K562 (cell line): ENCODE results near the gene PIK3AP1. TPM values are rescaled to one million over a fixed set of nuclear protein-coding genes. Genes with fewer than 3 reads are reported as not detected.

Experiments used
- ATAC-seq: fragments of 200-7000 bp; cut with Tn5 transposase; 3 replicates; pipeline ENCODE4 v1.9.1; 2020; ENCODE audit warnings: moderate library complexity
- BruUV-seq: library from RNA; stranded (reverse); fragments of 400-500 nt; replicated peaks from 2 replicates; lab custom pipeline; 2021; lab: Mats Ljungman, UMichigan
- CTCF ChIA-PET: fragments of 300-600 bp; formaldehyde crosslinking; extraction: SDS; loops from one replicate; lab custom pipeline; 2021; ENCODE audit warnings: low intra/inter-chr PET ratio; lab: Yijun Ruan, JAX
- POLR2A ChIA-PET: fragments of 300-600, 350-650 bp; sonication (Branson Sonifier 250); formaldehyde crosslinking; extraction: SDS; loops from one replicate; lab custom pipeline; 2021; ENCODE audit warnings: antibody characterized with exemption, inconsistent platforms; lab: Yijun Ruan, JAX
- DNase-seq, 4 experiments: peaks; one replicate each; pipeline versions ENCODE4 v3.0.0 to v3.0.0-alpha.2; 2011 to 2018; ENCODE audit warnings: low spot score in 3 of 4, mixed read lengths in 3 of 4; ENCODE audit errors: extremely low read depth in 1 of 4
- FAIRE-seq: peaks from 2 replicates; lab custom pipeline; 2011; peaks lifted over from hg19 to GRCh38; lab: Jason Lieb, UNC
- H2AFZ ChIP-seq: 2 replicates; pipeline ENCODE4 v1.6.0; 2011; ENCODE audit warnings: low read depth, low read length, control low read depth, inconsistent platforms
- H3K27ac ChIP-seq: fragments of 200-600 bp; 3 replicates; pipeline ENCODE4 v1.8.0; 2011; ENCODE audit warnings: low read depth, mild to moderate bottlenecking, control low read depth, inconsistent platforms, low read length, moderate library complexity, mixed read lengths; ENCODE audit errors: extremely low read depth
- H3K27me3 ChIP-seq, 2 experiments: fragments of 300-600 bp in 1 of 2; 2 replicates in 1 of 2; 3 replicates in 1 of 2; pipeline versions ENCODE4 v1.6.0 to v1.8.0; 2011; ENCODE audit warnings: inconsistent platforms in 2 of 2, low read length in 2 of 2, mild to moderate bottlenecking in 1 of 2, mixed read lengths in 1 of 2, moderate library complexity in 1 of 2; ENCODE audit not compliant: control insufficient read depth in 2 of 2, insufficient read depth in 2 of 2
- H3K36me3 ChIP-seq: fragments of 300-600 bp; 3 replicates; pipeline ENCODE4 v1.8.0; 2011; ENCODE audit warnings: mild to moderate bottlenecking, low read length, inconsistent platforms; ENCODE audit not compliant: control insufficient read depth, insufficient read depth
- H3K4me1 ChIP-seq, 2 experiments: fragments of 200-600 bp in 1 of 2; replicated peaks in 1 of 2; 2 replicates in 1 of 2; 3 replicates in 1 of 2; pipeline versions ENCODE4 v1.5.1 to v1.8.0; 2011; ENCODE audit warnings: inconsistent platforms in 2 of 2, low read length in 2 of 2, mild to moderate bottlenecking in 1 of 2, mixed read lengths in 1 of 2, moderate library complexity in 1 of 2; ENCODE audit not compliant: control insufficient read depth in 2 of 2, insufficient read depth in 2 of 2
- H3K4me2 ChIP-seq: 2 replicates; pipeline ENCODE4 v1.6.1; 2011; ENCODE audit warnings: low read length, control low read depth, inconsistent platforms, mixed read lengths; ENCODE audit not compliant: insufficient read depth
- H3K4me3 ChIP-seq: fragments of 200-600 bp; sonication (generic), shearing (Covaris generic); 2 replicates; pipeline ENCODE4 v1.5.1; 2016; ENCODE audit warnings: control low read depth, inconsistent platforms
- H3K79me2 ChIP-seq: fragments of 200-600 bp; 3 replicates; pipeline ENCODE4 v1.8.0; 2011; ENCODE audit warnings: low read length, inconsistent platforms; ENCODE audit not compliant: control insufficient read depth, insufficient read depth
- H3K9ac ChIP-seq, 2 experiments: 2 replicates each; pipeline versions ENCODE4 v1.6.0 to v1.6.1; 2011; ENCODE audit warnings: low read depth in 2 of 2, low read length in 2 of 2, control low read depth in 1 of 2, inconsistent platforms in 1 of 2, mild to moderate bottlenecking in 1 of 2, mixed read lengths in 1 of 2; ENCODE audit not compliant: insufficient read depth in 1 of 2
- H3K9me1 ChIP-seq: one replicate; pipeline ENCODE4 v1.6.0; 2011; ENCODE audit warnings: inconsistent platforms, mild to moderate bottlenecking, low read length, moderate library complexity; ENCODE audit not compliant: control insufficient read depth, insufficient read depth
- H3K9me3 ChIP-seq: replicated peaks from 2 replicates; pipeline ENCODE4 v1.5.1; 2011; ENCODE audit warnings: low read depth, low read length, inconsistent platforms; ENCODE audit not compliant: control insufficient read depth, insufficient read depth
- H4K20me1 ChIP-seq: replicated peaks from 2 replicates; pipeline ENCODE4 v1.6.1; 2011; ENCODE audit warnings: low read length, inconsistent platforms, mixed read lengths; ENCODE audit not compliant: control insufficient read depth, insufficient read depth
- CHCHD3 ChIP-seq: fragments of 250-450 bp; sonication (Bioruptor Pico); IDR thresholded peaks from 2 replicates; pipeline ENCODE4 v2.1.2; 2022; ENCODE audit warnings: mild to moderate bottlenecking
- MTA3 ChIP-seq: fragments of 450-650 bp; formaldehyde crosslinking; IDR thresholded peaks from 2 replicates; pipeline ENCODE4 v1.6.1; 2017; ENCODE audit warnings: mild to moderate bottlenecking, borderline replicate concordance
- PHB ChIP-seq: fragments of 250-450 bp; sonication (Bioruptor Pico); IDR thresholded peaks from 2 replicates; pipeline ENCODE4 v1.5.0; 2021
- POLR2B ChIP-seq: fragments of 450-650 bp; IDR thresholded peaks from 2 replicates; pipeline ENCODE4 v1.6.1; 2018; ENCODE audit warnings: low read depth; ENCODE audit not compliant: partially characterized antibody
- ZNF165 ChIP-seq: fragments of 250-450 bp; sonication (Bioruptor Pico); IDR thresholded peaks from 2 replicates; pipeline ENCODE4 v1.4.0; 2020; ENCODE audit warnings: borderline replicate concordance
- WGBS: fragments of 100-300 bp; shearing (Covaris generic); methylation state at CpG from one replicate; pipeline ENCODE4 v1.1.6; 2016; ENCODE audit warnings: low coverage, mixed read lengths; ENCODE audit not compliant: insufficient coverage; ENCODE audit errors: missing lambda C conversion rate; 5-methylcytosine and 5-hydroxymethylcytosine counted together
- in situ Hi-C: fragments of 300-500 bp; cut with MboI; formaldehyde crosslinking; loops from 4 replicates; pipeline ENCODE4 v1.15.0; 2018; ENCODE audit warnings: inconsistent platforms, mixed read lengths
- intact Hi-C: fragments of 100-400 bp; cut with micrococcal nuclease; formaldehyde crosslinking; loops from 2 replicates; pipeline ENCODE4 v1.14.2; 2022
- polyA plus RNA-seq, 8 experiments: library from polyadenylated mRNA; depleted of rRNA in 4 of 8; stranded (reverse) in 5 of 8; unstranded in 3 of 8; fragments of >200 nt; fragmentation: Nextera tagmentation in 2 of 8; fragmentation: Illumina TruSeq in 1 of 8; extraction: Ambion mirVana in 2 of 8; extraction: Trizol in 1 of 8; gene quantifications; 2 replicates each; pipeline versions ENCODE4 v1.2.1 to v1.2.3, GENCODE V29; 2011 to 2014; ENCODE audit warnings: inconsistent platforms in 1 of 8, missing spikeins in 1 of 8
- total RNA-seq, 7 experiments: library from RNA; depleted of rRNA in 6 of 7; stranded (reverse); fragments of >200 nt in 6 of 7; fragmentation: Illumina TruSeq in 2 of 7; extraction: Trizol in 2 of 7; gene quantifications; 2 replicates each; pipeline versions ENCODE4 v1.2.1 to v1.2.3, GENCODE V29; 2011 to 2021; ENCODE audit warnings: low replicate concordance in 1 of 7
- TF ChIP-seq, protein P1 (sequence below): fragments of 250-450 bp; sonication (Bioruptor Pico); IDR thresholded peaks from 2 replicates; pipeline ENCODE4 v1.5.0; 2022; ENCODE audit warnings: mild to moderate bottlenecking
- TF ChIP-seq, protein P2 (sequence below): sonication (generic); formaldehyde crosslinking; IDR thresholded peaks from 2 replicates; pipeline ENCODE4 v1.8.0; 2023; ENCODE audit warnings: mild to moderate bottlenecking, missing genetic modification reagents

PIK3AP1 gene
- total and polyA plus RNA-seq, 9 of the 15 experiments (the other 6 are each of a cell fraction or from before 2014, with no cell fraction given), result 0.20 to 2.4 (median 1.4) TPM

DNA sequence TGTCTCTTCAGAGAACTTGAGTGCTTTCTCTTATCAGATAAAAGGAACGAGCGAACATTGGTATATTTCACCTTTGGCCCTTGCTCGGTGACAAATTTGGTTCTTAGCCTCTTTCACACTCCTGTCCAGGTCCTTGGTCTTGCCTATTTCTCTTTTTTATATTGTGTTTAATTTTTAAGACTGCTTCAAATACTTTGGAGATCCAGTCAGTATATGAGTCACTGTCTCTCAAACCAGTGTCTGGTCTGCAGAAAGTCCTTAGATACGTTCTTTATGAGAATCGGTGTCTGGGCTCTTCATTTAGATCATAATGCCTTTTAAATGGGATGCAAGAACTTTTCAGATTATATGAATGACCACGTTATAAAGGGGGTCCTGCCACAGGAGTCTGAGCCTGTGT, 55.0 kb downstream of the PIK3AP1 start:
- POLR2A ChIA-PET, result no interaction called here
- CTCF ChIA-PET, result no interaction called here
- Histone ChIP-seq H3K4me1 (peaks cover 0 to 2% of the 10 kb centered on the region in 2 experiments; a peak in 2 of 5 replicates), H3K79me2 (no peaks in the 10 kb centered on the region), H3K9ac (no peak overlapping the region), H3K9me1 (no peaks in the 10 kb centered on the region), H3K36me3 (no peaks in the 10 kb centered on the region), H3K4me2 (no peak overlapping the region), H3K27me3 (no peaks in the 10 kb centered on the region), H3K9me3 (no peaks in the 10 kb centered on the region), H3K27ac (no peak overlapping the region), H2AFZ (no peak overlapping the region), H4K20me1 (no peaks in the 10 kb centered on the region), H3K4me3 (no peak overlapping the region)
- no peak for ATAC-seq
- DNase-seq, result no peak
- no peak for TF ChIP-seq PHB (CRISPR knock-in tag)
- TF ChIP-seq POLR2B, result no peak
- no peak for TF ChIP-seq ZNF165 (CRISPR knock-in tag)
- TF ChIP-seq, protein P1, sequence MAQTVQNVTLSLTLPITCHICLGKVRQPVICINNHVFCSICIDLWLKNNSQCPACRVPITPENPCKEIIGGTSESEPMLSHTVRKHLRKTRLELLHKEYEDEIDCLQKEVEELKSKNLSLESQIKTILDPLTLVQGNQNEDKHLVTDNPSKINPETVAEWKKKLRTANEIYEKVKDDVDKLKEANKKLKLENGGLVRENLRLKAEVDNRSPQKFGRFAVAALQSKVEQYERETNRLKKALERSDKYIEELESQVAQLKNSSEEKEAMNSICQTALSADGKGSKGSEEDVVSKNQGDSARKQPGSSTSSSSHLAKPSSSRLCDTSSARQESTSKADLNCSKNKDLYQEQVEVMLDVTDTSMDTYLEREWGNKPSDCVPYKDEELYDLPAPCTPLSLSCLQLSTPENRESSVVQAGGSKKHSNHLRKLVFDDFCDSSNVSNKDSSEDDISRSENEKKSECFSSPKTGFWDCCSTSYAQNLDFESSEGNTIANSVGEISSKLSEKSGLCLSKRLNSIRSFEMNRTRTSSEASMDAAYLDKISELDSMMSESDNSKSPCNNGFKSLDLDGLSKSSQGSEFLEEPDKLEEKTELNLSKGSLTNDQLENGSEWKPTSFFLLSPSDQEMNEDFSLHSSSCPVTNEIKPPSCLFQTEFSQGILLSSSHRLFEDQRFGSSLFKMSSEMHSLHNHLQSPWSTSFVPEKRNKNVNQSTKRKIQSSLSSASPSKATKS, result no peak
- TF ChIP-seq, protein P2, sequence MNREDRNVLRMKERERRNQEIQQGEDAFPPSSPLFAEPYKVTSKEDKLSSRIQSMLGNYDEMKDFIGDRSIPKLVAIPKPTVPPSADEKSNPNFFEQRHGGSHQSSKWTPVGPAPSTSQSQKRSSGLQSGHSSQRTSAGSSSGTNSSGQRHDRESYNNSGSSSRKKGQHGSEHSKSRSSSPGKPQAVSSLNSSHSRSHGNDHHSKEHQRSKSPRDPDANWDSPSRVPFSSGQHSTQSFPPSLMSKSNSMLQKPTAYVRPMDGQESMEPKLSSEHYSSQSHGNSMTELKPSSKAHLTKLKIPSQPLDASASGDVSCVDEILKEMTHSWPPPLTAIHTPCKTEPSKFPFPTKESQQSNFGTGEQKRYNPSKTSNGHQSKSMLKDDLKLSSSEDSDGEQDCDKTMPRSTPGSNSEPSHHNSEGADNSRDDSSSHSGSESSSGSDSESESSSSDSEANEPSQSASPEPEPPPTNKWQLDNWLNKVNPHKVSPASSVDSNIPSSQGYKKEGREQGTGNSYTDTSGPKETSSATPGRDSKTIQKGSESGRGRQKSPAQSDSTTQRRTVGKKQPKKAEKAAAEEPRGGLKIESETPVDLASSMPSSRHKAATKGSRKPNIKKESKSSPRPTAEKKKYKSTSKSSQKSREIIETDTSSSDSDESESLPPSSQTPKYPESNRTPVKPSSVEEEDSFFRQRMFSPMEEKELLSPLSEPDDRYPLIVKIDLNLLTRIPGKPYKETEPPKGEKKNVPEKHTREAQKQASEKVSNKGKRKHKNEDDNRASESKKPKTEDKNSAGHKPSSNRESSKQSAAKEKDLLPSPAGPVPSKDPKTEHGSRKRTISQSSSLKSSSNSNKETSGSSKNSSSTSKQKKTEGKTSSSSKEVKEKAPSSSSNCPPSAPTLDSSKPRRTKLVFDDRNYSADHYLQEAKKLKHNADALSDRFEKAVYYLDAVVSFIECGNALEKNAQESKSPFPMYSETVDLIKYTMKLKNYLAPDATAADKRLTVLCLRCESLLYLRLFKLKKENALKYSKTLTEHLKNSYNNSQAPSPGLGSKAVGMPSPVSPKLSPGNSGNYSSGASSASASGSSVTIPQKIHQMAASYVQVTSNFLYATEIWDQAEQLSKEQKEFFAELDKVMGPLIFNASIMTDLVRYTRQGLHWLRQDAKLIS (CRISPR knock-in tag), result no peak
- TF ChIP-seq MTA3, result no peak
- TF ChIP-seq CHCHD3 (CRISPR knock-in tag), result no peak
- no TSS peak for BruUV-seq
- FAIRE-seq, result no peak
- intact Hi-C loops, result no loop called here
- in situ Hi-C loops, result no loop called here
- WGBS, result 11% methylated on average over 6 of the region's 6 CpGs
